ENCODE measurements around the gene C14orf119.

Gene C14orf119, protein sequence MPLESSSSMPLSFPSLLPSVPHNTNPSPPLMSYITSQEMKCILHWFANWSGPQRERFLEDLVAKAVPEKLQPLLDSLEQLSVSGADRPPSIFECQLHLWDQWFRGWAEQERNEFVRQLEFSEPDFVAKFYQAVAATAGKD

DNA sequence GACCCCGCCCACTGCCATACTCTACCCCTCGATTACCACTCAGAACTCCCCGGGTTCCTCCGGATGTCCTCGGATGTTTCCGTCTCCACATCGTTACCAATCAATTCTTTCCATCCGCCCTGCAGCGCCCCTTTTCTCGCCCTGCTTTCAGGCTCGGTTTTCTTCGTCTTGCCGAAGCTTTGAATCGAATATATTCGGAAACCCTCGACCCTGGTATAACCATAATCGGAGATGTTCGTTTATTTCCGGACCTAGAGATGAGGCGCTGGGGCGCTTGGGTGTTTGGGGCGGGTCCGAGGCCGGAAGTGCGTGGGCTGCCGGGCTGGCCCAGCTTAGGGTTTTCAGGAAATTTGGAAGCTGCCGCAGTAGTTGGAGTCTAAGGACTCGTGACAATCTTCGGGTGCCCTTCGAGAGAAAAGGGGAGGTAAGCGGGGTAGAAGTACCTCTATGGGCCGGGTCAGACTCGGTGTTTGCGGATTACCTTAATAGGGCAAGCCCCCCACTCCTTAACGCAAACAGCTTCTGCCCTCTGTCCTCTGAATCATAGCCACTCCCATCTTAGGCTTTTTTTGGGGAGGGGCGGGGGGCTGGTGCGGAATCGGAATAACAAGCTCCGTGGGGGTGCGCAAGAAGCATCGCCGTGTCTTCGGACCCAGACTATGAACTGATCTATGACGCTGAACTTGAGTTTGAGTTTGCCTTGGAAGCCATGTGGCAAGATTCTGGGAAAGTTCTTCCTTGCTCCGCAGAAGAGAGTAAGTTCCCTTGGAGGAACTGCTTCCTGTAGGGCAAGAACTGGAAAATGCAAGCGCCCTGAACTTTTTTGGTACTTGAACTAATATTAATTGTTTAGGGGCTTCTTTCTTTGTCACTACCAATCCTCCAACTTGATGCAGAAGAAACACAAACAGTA, at the start of gene C14orf119:
Gene C14orf119, plus strand, starts transcription at position 310 of the 913 bp plus-strand sequence. CDS start 2,154 bp downstream, outside the sequence.
- DNase-seq = no peak

GRCh38 chr14:23047034-23047634, 48.2 kb upstream of the C14orf119 start:
- DNase-seq = no peak

DNA sequence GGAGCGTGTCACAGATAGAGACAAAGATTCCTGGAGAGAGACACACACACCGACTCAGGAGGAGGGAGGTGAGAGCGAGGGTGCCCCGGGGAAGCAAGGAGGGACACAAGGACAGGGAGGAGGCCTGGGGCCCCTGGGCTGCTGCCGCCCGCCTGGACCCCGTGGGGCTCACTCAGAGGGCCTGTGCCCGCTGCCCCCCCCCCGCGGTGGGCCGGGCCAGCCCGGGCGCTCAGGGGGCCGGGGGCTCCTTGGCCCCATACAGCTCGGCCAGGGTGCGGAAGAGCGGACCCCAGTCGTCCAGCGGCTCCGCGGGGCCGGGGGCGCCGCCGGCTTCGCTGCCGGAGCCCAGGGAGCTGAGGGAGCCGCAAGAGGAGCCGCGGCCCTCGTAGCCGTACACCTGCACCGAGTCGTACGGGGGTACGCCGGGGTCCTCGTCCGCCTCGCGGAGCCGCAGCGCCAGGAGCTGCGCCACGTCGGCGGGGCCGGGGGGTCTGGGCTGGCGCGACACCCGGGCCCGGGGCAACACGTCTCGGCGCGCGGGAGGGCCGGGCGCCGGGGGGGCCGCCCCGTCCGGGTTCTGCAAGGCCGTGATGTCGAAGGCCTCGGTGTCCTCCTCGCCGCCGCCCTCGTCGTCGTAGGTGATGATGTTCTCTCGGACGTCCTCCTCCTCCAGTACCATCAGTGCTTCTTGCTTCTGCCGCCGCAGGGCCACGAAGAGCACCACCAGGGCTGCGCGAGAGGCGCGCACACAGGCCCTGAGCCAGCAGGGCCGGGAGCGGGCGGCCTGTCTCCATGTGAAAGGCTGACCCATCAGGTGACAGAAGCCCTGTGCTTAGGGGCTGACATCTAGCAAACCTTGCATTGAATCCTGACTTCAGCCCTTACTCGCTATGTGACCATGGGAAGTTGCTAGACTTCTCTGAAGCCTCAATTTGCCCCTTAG, 47.3 kb upstream of the C14orf119 start:
- DNase-seq = no peak

GRCh38 chr14:23049011-23049410, 46.3 kb upstream of the C14orf119 start:
- DNase-seq = no peak

DNA sequence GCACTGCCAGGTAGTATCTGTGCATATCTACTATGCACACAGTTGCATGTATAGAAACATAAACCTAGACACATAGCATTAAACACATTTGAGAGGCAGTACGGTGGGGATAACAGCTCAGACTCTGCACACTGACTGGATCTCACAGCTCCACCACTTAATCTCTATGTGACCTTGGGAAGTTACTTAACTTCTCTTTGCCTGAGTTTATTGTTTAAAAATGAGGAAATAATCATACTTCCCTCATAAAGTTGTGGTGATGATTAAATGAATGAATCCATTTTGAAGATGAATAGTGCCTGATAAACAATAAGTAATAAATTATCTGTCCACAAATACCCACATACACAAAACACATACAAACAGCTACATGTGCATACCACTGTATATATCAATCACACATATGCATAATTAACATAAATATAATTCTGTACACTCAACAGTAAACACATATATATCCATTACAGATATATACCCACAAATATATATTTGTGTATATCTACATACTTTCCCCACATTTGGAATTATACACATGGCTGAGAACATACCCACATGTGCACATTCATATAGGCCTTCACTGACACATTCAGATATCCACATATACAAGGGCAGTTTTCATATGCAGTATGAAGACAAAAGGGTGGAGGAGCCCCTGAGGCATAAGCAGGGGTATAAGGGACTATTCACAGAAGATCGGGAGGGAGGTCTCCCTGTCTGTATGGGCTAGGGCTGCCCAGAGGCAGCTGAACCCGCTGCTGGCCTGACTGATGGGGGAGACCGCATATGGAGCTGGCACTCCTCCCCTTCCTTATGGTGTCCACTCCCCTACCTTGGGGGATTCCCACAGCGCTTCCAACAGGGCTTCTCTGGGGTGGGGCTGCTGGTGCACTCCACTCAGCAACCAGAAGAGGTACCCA, 43.9 kb upstream of the C14orf119 start:
- no peak for DNase-seq

GRCh38 chr14:23052182-23052623, 43.1 kb upstream of the C14orf119 start:
- DNase-seq = no peak

- no peak for DNase-seq
Observed at GRCh38 chr14:23052671-23053070, 42.6 kb upstream of the C14orf119 start.

DNA sequence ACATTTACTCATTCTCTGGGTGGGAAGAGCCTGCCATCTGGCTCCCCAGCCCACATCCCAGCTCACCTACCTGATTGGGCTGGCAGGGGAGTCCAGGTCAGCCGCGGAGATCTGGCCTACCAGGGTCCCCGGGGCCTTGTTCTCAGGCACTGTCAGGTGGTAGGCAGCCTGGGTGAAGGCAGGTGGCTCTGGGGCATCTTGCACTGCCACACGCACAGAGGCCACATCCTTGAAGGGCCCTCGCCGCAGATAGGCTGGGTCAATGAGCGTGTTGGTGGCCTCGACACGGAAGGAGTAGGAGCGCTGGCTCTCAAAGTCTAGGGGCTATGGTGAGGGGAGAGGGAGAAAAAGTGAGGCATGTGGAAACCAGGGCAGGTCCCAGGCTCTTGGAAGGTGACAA, 41.9 kb upstream of the C14orf119 start:
- DNase-seq = no peak

DNA sequence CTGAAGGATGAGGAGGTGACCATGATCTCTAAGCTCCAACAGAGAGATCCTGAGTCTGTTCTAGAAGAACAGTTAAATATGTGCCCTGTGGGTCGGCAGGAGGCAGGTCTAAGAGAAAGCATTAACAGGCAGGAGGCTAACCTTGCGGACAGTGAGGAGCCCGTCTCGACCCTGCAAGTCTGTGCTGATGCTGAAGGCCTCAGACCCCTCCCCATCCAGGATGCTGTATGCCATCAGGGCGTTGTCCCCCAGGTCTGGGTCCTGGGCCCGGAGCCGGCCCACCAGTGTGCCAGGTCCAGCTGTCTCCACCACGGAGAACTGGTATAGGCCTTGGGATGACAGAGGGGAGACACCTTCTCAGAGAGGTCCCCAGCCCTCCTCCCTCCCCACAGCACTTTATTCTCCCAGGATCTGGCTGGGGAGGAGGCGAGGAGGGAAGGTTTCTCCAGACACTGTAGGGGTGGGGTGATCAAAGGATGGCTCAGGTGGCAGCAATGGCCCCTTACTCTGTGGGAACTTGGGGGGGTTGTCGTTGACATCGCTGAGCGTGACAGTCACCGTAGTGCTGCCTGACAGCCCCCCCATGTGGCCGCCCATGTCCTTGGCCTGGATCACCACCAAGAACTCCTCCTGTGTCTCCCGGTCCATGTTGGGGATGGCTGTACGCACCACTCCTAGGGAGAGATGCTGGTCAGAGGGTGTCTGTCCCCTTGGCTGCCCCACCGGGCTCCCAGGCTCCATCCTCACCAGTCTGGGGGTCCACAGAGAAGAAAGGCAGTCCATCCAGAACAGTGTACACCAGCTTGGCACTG, 41.1 kb upstream of the C14orf119 start:
- no peak for DNase-seq

GRCh38 chr14:23055147-23055550, 40.2 kb upstream of the C14orf119 start:
- no peak for DNase-seq

GRCh38 chr14:23055621-23056144, 39.6 kb upstream of the C14orf119 start:
- no peak for DNase-seq

DNA sequence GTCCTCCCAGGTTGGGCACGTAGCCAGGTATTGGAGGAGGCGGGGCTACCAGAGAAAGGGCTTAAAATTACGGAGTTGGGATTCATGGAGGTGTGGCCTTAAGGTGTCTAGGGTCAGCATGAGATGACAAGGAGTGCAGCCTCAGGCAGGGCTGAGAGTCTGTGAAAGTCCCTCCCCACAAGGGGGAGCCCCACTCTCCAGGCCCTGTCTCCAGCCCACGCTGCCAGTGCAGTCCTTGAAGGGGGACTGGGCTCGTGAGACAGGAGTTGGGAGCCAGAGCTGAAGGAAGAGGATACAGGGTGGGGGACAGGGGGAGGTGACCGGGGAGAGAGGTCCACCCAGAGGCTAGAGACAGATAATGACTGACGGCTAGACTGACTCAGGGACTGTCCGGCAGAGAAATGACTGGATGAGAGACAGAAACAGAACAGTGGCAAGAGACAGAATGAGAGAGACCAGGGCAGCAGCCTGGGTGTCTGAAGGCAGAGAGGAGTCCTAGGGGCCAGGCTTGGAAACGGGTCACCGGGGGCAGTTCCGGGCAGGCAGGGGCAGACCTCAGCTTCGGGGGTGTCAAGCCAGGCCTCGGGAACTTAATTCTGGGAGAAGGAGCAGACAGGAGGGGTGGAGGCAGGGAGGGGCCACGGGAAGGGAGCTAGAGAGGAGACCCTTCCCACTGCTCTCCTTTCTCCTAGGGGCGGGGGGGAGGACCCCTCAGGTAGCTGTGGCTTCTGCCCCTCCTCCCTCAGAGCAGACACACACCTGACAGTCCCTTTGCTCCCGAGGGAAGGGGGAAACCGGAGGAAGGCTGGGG, 39.0 kb upstream of the C14orf119 start:
- DNase-seq = no peak

DNA sequence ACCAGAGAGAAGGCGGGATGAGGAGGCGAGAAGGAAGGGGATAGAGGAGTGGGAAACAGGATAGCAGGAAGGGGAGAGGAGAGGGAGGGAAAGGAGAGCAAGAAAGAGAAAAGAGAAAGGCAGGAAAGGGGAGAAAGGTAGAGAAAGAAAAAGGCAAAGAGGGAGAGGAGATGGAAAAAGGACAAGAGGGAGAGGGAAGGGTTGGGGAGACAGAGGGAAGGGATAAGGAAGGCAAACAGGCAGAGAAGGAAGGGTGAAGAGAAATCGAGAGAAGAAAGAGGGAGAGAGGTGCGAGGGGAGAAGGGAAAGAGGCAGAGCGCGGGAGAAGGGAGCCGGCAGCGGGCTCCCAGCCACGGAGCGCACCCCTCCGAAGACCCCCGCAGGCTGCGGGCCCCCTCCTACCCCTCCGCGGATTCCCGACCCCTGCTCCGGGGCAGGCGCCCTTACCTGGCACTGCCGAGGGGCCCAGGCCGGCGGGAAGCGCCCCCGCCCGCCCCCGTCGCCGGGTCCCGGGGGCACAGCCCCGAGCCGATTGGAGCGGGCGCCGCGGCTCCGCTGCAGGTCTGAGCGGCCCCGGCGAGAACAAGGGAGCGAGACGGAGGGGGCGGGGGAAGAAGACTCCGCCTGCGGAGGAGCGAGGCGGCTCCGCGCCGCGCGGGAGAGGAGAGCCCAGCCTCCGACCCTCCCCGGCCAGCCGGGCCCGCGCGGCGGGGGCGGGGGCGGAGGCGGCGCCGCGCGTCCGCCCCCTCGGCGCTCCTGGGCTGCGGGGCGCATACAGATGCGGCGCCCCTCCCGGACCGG, 38.1 kb upstream of the C14orf119 start, which contains the start of gene CDH24:
Gene CDH24, minus strand, starts transcription at position 565 of the 801 bp plus-strand sequence. CDS start 1,787 bp downstream, outside the sequence.
- DNase-seq = no peak

GRCh38 chr14:23057757-23058653, 37.3 kb upstream of the C14orf119 start:
- no peak for DNase-seq

DNA sequence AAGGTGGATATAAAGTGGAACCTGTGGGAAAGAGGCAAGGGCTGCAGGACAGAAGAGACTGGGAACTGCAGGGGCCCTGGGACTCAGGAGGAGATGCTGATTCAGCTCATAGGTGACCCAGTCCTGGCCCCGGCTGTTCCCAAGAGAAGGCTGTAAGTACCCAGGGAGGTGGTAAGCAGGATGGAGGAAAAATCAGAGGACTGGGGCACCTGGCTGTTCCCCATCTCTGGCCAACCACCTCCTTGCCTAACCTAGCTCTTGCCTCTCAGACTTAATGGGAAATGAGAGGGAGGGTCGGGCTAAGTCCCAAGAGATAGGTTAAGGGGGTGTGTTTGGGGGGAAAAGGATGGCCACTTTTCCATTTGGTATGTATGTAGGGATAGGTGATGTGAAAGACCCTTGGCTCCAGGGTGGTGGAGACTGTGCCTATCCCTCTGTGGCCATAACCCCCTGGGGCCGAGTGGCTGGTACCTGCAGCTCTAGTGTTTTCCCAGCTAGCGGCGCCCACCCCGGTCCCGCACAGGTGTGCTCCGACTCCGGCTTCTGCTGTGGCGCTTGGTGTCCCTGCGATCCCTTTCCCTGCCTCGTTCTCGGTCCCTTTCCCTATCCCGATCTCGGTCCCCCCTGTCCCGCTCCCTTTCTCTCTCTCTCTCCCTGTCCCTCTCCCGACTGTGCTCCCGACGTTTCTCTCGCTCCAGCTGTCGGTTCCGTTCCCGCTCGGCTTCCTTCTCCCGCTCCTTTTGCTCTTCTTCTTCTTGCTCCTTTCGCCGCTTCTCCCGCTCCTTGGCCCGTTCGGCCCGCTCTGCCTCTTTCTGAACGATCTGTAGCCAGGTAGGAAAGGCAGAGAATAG, 36.4 kb upstream of the C14orf119 start:
- DNase-seq = no peak

DNA sequence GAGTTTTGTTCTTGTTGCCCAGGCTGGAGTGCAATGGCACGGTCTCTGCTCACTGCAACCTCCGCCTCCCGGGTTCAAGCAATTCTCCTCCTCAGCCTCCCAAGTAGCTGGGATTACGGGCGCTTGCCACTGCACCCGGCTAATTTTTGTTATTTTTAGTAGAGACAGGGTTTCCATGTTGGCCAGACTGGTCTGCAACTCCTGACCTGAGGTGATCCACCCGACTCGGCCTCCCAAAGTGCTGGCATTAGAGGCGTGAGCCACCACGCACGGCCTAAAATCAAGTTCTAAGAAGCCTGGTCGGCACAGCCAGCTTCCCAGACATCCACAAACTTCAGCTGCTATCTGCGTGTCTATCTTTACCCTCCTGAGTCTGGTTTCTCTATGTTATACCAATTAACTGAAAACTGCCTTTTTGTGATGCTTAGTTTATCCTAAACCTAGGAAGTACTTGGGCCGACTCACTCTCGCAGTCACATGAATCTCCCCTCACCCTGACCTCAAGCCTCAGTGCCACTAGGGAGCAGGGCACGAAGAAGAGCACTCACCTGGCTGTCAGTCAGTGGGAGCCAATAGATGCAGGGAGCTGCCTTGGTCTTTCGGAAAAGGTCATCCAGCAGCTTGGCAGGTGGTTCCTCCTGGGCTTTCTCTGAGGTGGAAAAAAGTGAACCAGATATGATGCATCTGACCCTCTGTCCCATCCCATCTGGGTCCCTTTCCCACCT, 34.6 kb upstream of the C14orf119 start:
- no peak for DNase-seq

Data from NCI-H1048 (cell line).